Amniotic stem cell (primary cell): ENCODE results near the gene GRM4.
"Not testable (repeated sequence)": the region's sequence is repeated elsewhere in the genome, so short reads cannot be mapped to it uniquely, and the experiment has no call there.

ENCODE experiments used
- DNase-seq: peaks from one replicate; lab custom pipeline; 2025; lab: John Stamatoyannopoulos, UW

Gene GRM4

GRCh38 chr6:34043359-34043758 lies 102.5 kb downstream of the GRM4 start:
- no peak for DNase-seq

- DNase-seq = not testable (repeated sequence)
Measured at GRCh38 chr6:34041998-34042397, 103.9 kb downstream of the GRM4 start.

- no peak for DNase-seq
Measured at GRCh38 chr6:34041385-34041784, 104.5 kb downstream of the GRM4 start.

GRCh38 chr6:34039943-34040342 lies 105.9 kb downstream of the GRM4 start:
- no peak for DNase-seq

- DNase-seq = no peak
Measured at GRCh38 chr6:34037151-34037550, 108.7 kb downstream of the GRM4 start.

- DNase-seq = no peak
Measured at GRCh38 chr6:34036357-34037069, 109.4 kb downstream of the GRM4 start.

GRCh38 chr6:34035704-34036356 lies 110.1 kb downstream of the GRM4 start:
- DNase-seq = no peak

- no peak for DNase-seq
Measured at GRCh38 chr6:34035161-34035560, 110.7 kb downstream of the GRM4 start.

GRCh38 chr6:34032856-34033255 lies 113.0 kb downstream of the GRM4 start:
- DNase-seq = no peak

- no peak for DNase-seq
Measured at GRCh38 chr6:34031625-34032383, 114.1 kb downstream of the GRM4 start.

GRCh38 chr6:34030831-34031624 lies 114.9 kb downstream of the GRM4 start:
- DNase-seq = no peak

- DNase-seq = no peak
Measured at GRCh38 chr6:34029489-34030280, 116.2 kb downstream of the GRM4 start.

- DNase-seq = no peak
Measured at GRCh38 chr6:34028691-34029360, 117.1 kb downstream of the GRM4 start.

- DNase-seq = no peak
Measured at GRCh38 chr6:34027939-34028441, 117.9 kb downstream of the GRM4 start.

GRCh38 chr6:34027445-34027936 lies 118.4 kb downstream of the GRM4 start:
- DNase-seq = no peak

GRCh38 chr6:34025861-34026260 lies 120.0 kb downstream of the GRM4 start:
- DNase-seq = no peak

GRCh38 chr6:34025112-34025807 lies 120.6 kb downstream of the GRM4 start:
- DNase-seq = no peak

GRCh38 chr6:34022873-34023255 lies 123.0 kb downstream of the GRM4 start:
- DNase-seq = no peak

GRCh38 chr6:34022250-34022872 lies 123.5 kb downstream of the GRM4 start:
- no peak for DNase-seq
